Breast epithelium (tissue), 3 donors: ENCODE results near the gene IQCE.

Experiments used
- CTCF ChIP-seq, 3 donors: fragments of 450-650 bp; IDR thresholded peaks; one replicate each; pipeline ENCODE4 v1.5.1; 2016 to 2017; ENCODE audit warnings: antibody characterized with exemption in 3 of 3, mild to moderate bottlenecking in 3 of 3, moderate library complexity in 3 of 3
- POLR2A ChIP-seq: fragments of 450-650 bp; IDR thresholded peaks from one replicate; pipeline ENCODE4 v1.6.1; 2016; ENCODE audit warnings: antibody characterized with exemption, mild to moderate bottlenecking, moderate library complexity
- POLR2AphosphoS5 ChIP-seq, 3 donors: sonication (generic); formaldehyde crosslinking; IDR thresholded peaks; one replicate each; pipeline ENCODE4 v1.6.1; 2017; ENCODE audit warnings: antibody characterized with exemption in 3 of 3

- TF ChIP-seq CTCF (IDR thresholded peaks at IDR 0.05), result no peak
- no peak for TF ChIP-seq POLR2A
- no peak for TF ChIP-seq POLR2AphosphoS5 (IDR thresholded peaks at IDR 0.05)
These were observed 80.5 kb downstream of the IQCE start for GRCh38 chr7:2639181-2639681.
